Retinal pigment epithelial cell (primary cell): ENCODE data around the gene ARHGAP32.

Source experiments
- DNase-seq: peaks from one replicate; pipeline ENCODE4 v3.0.0-alpha.2; 2010; ENCODE audit warnings: low read depth
- H3K4me3 ChIP-seq: 2 replicates; pipeline ENCODE4 v1.5.1; 2011; ENCODE audit warnings: mild to moderate bottlenecking, low read length, control low read depth, moderate library complexity
- CTCF ChIP-seq: conservative IDR thresholded peaks from 2 replicates; pipeline ENCODE4 v1.5.1; 2011; ENCODE audit warnings: low read depth, low read length, control low read depth, inconsistent platforms

ARHGAP32 gene

GRCh38 chr11:128962896-128963295 lies 229.2 kb downstream of the ARHGAP32 start:
- TF ChIP-seq CTCF = no peak
- no peak overlapping the region for H3K4me3 ChIP-seq
- no peak for DNase-seq

GRCh38 chr11:128961645-128962044 lies 230.5 kb downstream of the ARHGAP32 start:
- TF ChIP-seq CTCF = no peak
- DNase-seq = no peak
- H3K4me3 ChIP-seq = no peak overlapping the region

GRCh38 chr11:128957202-128957482 lies 235.0 kb downstream of the ARHGAP32 start:
- no peak for TF ChIP-seq CTCF
- no peak for DNase-seq
- H3K4me3 ChIP-seq = no peak overlapping the region

- H3K4me3 ChIP-seq = no peak overlapping the region
- peak; percentile 38 for DNase-seq
- TF ChIP-seq CTCF = peak; percentile 69
These were observed 235.5 kb downstream of the ARHGAP32 start for GRCh38 chr11:128956401-128957201.

- no peak for TF ChIP-seq CTCF
- no peak overlapping the region for H3K4me3 ChIP-seq
- no peak for DNase-seq
These were observed 236.5 kb downstream of the ARHGAP32 start for GRCh38 chr11:128955636-128956035.

GRCh38 chr11:128953151-128953550 lies 239.0 kb downstream of the ARHGAP32 start:
- TF ChIP-seq CTCF = no peak

GRCh38 chr11:128949791-128950454 lies 242.2 kb downstream of the ARHGAP32 start:
- TF ChIP-seq CTCF = no peak
- H3K4me3 ChIP-seq = no peak overlapping the region
- DNase-seq = no peak

More at GRCh38 chr11:128953151-128953550, 239.0 kb downstream of the ARHGAP32 start:
- no peak overlapping the region for H3K4me3 ChIP-seq
- DNase-seq = no peak
